A673 (cell line): ENCODE measurements around the gene LRP1B. TPM values are rescaled to one million over a fixed set of nuclear protein-coding genes. Genes with fewer than 3 reads are reported as not detected.

Experiments used
- BruUV-seq: library from RNA; stranded (reverse); fragments of 400-500 nt; replicated peaks from 2 replicates; lab custom pipeline; 2021; lab: Mats Ljungman, UMichigan
- CTCF ChIA-PET: fragments of 300-600 bp; sonication (Branson Sonifier 250); formaldehyde crosslinking; loops from one replicate; lab custom pipeline; 2022; ENCODE audit warnings: antibody characterized with exemption; lab: Charles Lee
- POLR2A ChIA-PET: fragments of 300-600 bp; sonication (Branson Sonifier 250); formaldehyde crosslinking; loops from one replicate; lab custom pipeline; 2022; ENCODE audit warnings: antibody characterized with exemption; ENCODE audit not compliant: low non-redundant PET; lab: Charles Lee
- DNase-seq: peaks from one replicate; pipeline ENCODE4 v3.0.0-alpha.2; 2015; ENCODE audit warnings: low spot score
- H3K27ac ChIP-seq: fragments of 200-600 bp; sonication (generic); 2 replicates; pipeline ENCODE4 v1.5.1; 2016; ENCODE audit warnings: mixed run types, low read depth, mild to moderate bottlenecking, mixed read lengths, antibody characterized with exemption, low read length; ENCODE audit not compliant: poor library complexity, severe bottlenecking
- H3K27me3 ChIP-seq: fragments of 200-600 bp; sonication (generic); replicated peaks from 2 replicates; pipeline ENCODE4 v1.6.1; 2017; ENCODE audit warnings: mixed run types, low read depth, mild to moderate bottlenecking, mixed read lengths, antibody characterized with exemption, low read length; ENCODE audit not compliant: insufficient read depth, poor library complexity
- H3K36me3 ChIP-seq: fragments of 200-600 bp; sonication (generic); 2 replicates; pipeline ENCODE4 v1.6.1; 2016; ENCODE audit warnings: mixed run types, mild to moderate bottlenecking, mixed read lengths, antibody characterized with exemption, low read length; ENCODE audit not compliant: insufficient read depth, poor library complexity, severe bottlenecking
- H3K4me1 ChIP-seq: fragments of 200-600 bp; sonication (generic); 2 replicates; pipeline ENCODE4 v1.6.1; 2017; ENCODE audit warnings: mixed run types, mild to moderate bottlenecking, mixed read lengths, antibody characterized with exemption, low read length; ENCODE audit not compliant: insufficient read depth, poor library complexity, severe bottlenecking
- H3K4me3 ChIP-seq: fragments of 200-600 bp; sonication (generic); 2 replicates; pipeline ENCODE4 v1.5.1; 2016; ENCODE audit warnings: low read depth, mixed run types, mild to moderate bottlenecking, mixed read lengths, low read length; ENCODE audit not compliant: poor library complexity, severe bottlenecking
- H3K9me3 ChIP-seq: fragments of 200-600 bp; sonication (generic); 2 replicates; pipeline ENCODE4 v1.6.1; 2016; ENCODE audit warnings: mixed run types, low read depth, mild to moderate bottlenecking, mixed read lengths, antibody characterized with exemption, low read length; ENCODE audit not compliant: poor library complexity, severe bottlenecking
- EZH2 ChIP-seq: fragments of 200-600 bp; sonication (generic); IDR thresholded peaks from 2 replicates; pipeline ENCODE4 v1.6.1; 2017; ENCODE audit warnings: borderline replicate concordance, low read depth, mild to moderate bottlenecking, mixed read lengths, antibody characterized with exemption, low read length; ENCODE audit not compliant: poor library complexity, severe bottlenecking
- intact Hi-C: fragments of 100-400 bp; cut with micrococcal nuclease; formaldehyde crosslinking; loops from one replicate; pipeline ENCODE4 v1.10.0; 2022; ENCODE audit not compliant: unreplicated experiment
- total RNA-seq: library from RNA; stranded (reverse); gene quantifications from 2 replicates; pipeline ENCODE4 v1.2.3, GENCODE V29; 2021
- TF ChIP-seq, protein P1 (sequence below): fragments of 300-800, 200-600 bp; sonication (generic); conservative IDR thresholded peaks from 2 replicates; pipeline ENCODE4 v1.5.1; 2017; ENCODE audit warnings: low read depth, mild to moderate bottlenecking, antibody characterized with exemption, low read length, moderate library complexity, mixed read lengths

The LRP1B gene
- total RNA-seq, 1 experiment from 2014 or later = 9.9 TPM

GRCh38 chr2:141475801-141476200 lies 655.0 kb downstream of the LRP1B start:
- no peak for DNase-seq
- BruUV-seq = no TSS peak
- Histone ChIP-seq H3K27me3 (no peaks in the 10 kb centered on the region), H3K27ac (no peak overlapping the region), H3K36me3 (no peaks in the 10 kb centered on the region), H3K4me1 (peaks cover 14% of the 10 kb centered on the region), H3K4me3 (no peak overlapping the region), H3K9me3 (no peaks in the 10 kb centered on the region)
- intact Hi-C loops = loop anchor here (2.0 to 10.0 kb wide), 2 partner anchors 659 to 1331 kb away; partner anchors contain the start of gene LRP1B
- TF ChIP-seq, protein P1, sequence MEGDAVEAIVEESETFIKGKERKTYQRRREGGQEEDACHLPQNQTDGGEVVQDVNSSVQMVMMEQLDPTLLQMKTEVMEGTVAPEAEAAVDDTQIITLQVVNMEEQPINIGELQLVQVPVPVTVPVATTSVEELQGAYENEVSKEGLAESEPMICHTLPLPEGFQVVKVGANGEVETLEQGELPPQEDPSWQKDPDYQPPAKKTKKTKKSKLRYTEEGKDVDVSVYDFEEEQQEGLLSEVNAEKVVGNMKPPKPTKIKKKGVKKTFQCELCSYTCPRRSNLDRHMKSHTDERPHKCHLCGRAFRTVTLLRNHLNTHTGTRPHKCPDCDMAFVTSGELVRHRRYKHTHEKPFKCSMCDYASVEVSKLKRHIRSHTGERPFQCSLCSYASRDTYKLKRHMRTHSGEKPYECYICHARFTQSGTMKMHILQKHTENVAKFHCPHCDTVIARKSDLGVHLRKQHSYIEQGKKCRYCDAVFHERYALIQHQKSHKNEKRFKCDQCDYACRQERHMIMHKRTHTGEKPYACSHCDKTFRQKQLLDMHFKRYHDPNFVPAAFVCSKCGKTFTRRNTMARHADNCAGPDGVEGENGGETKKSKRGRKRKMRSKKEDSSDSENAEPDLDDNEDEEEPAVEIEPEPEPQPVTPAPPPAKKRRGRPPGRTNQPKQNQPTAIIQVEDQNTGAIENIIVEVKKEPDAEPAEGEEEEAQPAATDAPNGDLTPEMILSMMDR = no peak
- no peak for TF ChIP-seq EZH2
- ChIA-PET CTCF (no interaction called here), POLR2A (no interaction called here)

GRCh38 chr2:141468761-141469160 lies 662.1 kb downstream of the LRP1B start:
- intact Hi-C loops = no loop called here
- Histone ChIP-seq H3K27ac (no peak overlapping the region), H3K36me3 (no peaks in the 10 kb centered on the region), H3K9me3 (no peaks in the 10 kb centered on the region), H3K27me3 (no peaks in the 10 kb centered on the region), H3K4me3 (no peak overlapping the region), H3K4me1 (peaks cover 13% of the 10 kb centered on the region)
- no peak for DNase-seq
- POLR2A ChIA-PET = no interaction called here
- CTCF ChIA-PET = no interaction called here
- TF ChIP-seq, protein P1 = no peak
- TF ChIP-seq EZH2 = no peak
- BruUV-seq = no TSS peak

DNA sequence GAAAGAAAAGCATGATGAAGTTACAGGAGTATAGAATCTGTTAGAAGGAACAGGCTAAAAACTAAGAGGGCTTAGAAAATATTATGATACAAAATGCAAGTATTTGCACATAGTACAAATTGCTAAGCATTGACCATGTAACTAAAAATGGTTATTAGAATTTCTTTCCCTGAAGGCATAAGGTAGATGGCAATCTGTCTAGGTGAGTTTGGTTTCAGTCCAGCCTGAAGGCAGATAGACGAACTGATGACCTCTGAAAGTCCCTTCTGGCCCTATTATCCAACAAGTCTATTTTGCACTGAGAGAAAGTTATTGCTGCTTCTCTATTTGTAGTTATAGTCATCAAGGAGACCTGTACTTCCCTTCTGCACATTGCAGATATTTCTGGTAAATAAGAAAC lies 663.5 kb downstream of the LRP1B start:
- intact Hi-C loops = no loop called here
- no TSS peak for BruUV-seq
- no peak for DNase-seq
- TF ChIP-seq, protein P1 = no peak
- no peak for TF ChIP-seq EZH2
- Histone ChIP-seq H3K9me3 (no peaks in the 10 kb centered on the region), H3K36me3 (no peaks in the 10 kb centered on the region), H3K27me3 (no peaks in the 10 kb centered on the region), H3K4me1 (peaks cover 6% of the 10 kb centered on the region), H3K4me3 (no peak overlapping the region), H3K27ac (no peak overlapping the region)
- CTCF ChIA-PET = no interaction called here
- POLR2A ChIA-PET = no interaction called here
